ENCODE data around the gene MTFMT.
A peak's percentile ranks its signal among the peaks of the same experiment; 100 is the strongest.
"Not testable (repeated sequence)": the region's sequence is repeated elsewhere in the genome, so short reads cannot be mapped to it uniquely, and the experiment has no call there.

The MTFMT gene

GRCh38 chr15:65028921-65029735 is at the start of gene MTFMT:
Gene MTFMT (minus strand): TSS chr15:65029639. CDS start chr15:65029613, 26 bp downstream.
- DNase-seq (ENCODE audit: low read depth, low spot score), result no peak

- DNase-seq (ENCODE audit: low read depth, low spot score), result peak; percentile 76
Measured at GRCh38 chr15:65077981-65078352, 48.5 kb upstream of the MTFMT start.

- DNase-seq (ENCODE audit: low read depth, low spot score), result no peak
Measured at GRCh38 chr15:65077291-65077980, 48.0 kb upstream of the MTFMT start.

GRCh38 chr15:65076486-65077290 is 47.2 kb upstream of the MTFMT start, which contains the start of gene KBTBD13:
Gene KBTBD13 (plus strand): TSS chr15:65076746. CDS start chr15:65076816, 70 bp downstream.
- no peak for DNase-seq (ENCODE audit: low read depth, low spot score)

- DNase-seq (ENCODE audit: low read depth, low spot score), result not testable (repeated sequence)
Measured at GRCh38 chr15:65075607-65076395, 46.4 kb upstream of the MTFMT start.

GRCh38 chr15:65074946-65075345 is 45.5 kb upstream of the MTFMT start:
- not testable (repeated sequence) for DNase-seq (ENCODE audit: low read depth, low spot score)

- DNase-seq (ENCODE audit: low read depth, low spot score), result no peak
Measured at GRCh38 chr15:65072617-65073016, 43.2 kb upstream of the MTFMT start.

GRCh38 chr15:65072027-65072426 is 42.6 kb upstream of the MTFMT start:
- no peak for DNase-seq (ENCODE audit: low read depth, low spot score)

GRCh38 chr15:65071381-65071811 is 42.0 kb upstream of the MTFMT start:
- DNase-seq (ENCODE audit: low read depth, low spot score), result no peak

- no peak for DNase-seq (ENCODE audit: low read depth, low spot score)
Measured at GRCh38 chr15:65069779-65070546, 40.5 kb upstream of the MTFMT start.

GRCh38 chr15:65069179-65069578 is 39.7 kb upstream of the MTFMT start:
- no peak for DNase-seq (ENCODE audit: low read depth, low spot score)

GRCh38 chr15:65068403-65068788 is 39.0 kb upstream of the MTFMT start:
- no peak for DNase-seq (ENCODE audit: low read depth, low spot score)

- DNase-seq (ENCODE audit: low read depth, low spot score), result no peak
Measured at GRCh38 chr15:65067645-65068402, 38.4 kb upstream of the MTFMT start, which contains the start of gene RASL12. Gene RASL12 (minus strand): TSS chr15:65067991. CDS start chr15:65067835, 156 bp downstream.

- DNase-seq (ENCODE audit: low read depth, low spot score), result no peak
Measured at GRCh38 chr15:65067317-65067644, 37.8 kb upstream of the MTFMT start.

- no peak for DNase-seq (ENCODE audit: low read depth, low spot score)
Measured at GRCh38 chr15:65066635-65067316, 37.3 kb upstream of the MTFMT start.

GRCh38 chr15:65066001-65066634 is 36.7 kb upstream of the MTFMT start:
- no peak for DNase-seq (ENCODE audit: low read depth, low spot score)

- DNase-seq (ENCODE audit: low read depth, low spot score), result no peak
Measured at GRCh38 chr15:65062726-65063125, 33.3 kb upstream of the MTFMT start.

GRCh38 chr15:65062061-65062460 is 32.6 kb upstream of the MTFMT start:
- DNase-seq (ENCODE audit: low read depth, low spot score), result no peak

All from iPS DF 19.7 (cell line).